Measurements from ENCODE around the gene GUCY2F.

GUCY2F gene

GRCh38 chrX:109327251-109327650 lies 154.6 kb downstream of the GUCY2F start:
- TF ChIP-seq CTCF (IDR thresholded peaks at IDR 0.05; ENCODE audit: extremely low read depth, missing control alignments), result no peak

More at GRCh38 chrX:109327251-109327650, 154.6 kb downstream of the GUCY2F start:
- DNase-seq (ENCODE audit: low spot score), result no peak

Data from GM20000 (cell line).